HG03108 (cell line): ENCODE results near the gene RAB7B.
"Not testable (repeated sequence)": the region's sequence is repeated elsewhere in the genome, so short reads cannot be mapped to it uniquely, and the experiment has no call there.

ENCODE experiments used
- ATAC-seq: cut with Tn5 transposase; IDR thresholded peaks from one replicate; pipeline ENCODE4 v1.9.1; 2021; ENCODE audit warnings: moderate library complexity; ENCODE audit not compliant: unreplicated experiment

RAB7B gene

GRCh38 chr1:205998457-205999241 is 4.5 kb downstream of the RAB7B start:
- ATAC-seq = no peak

- ATAC-seq = not testable (repeated sequence)
These were observed 6.6 kb downstream of the RAB7B start for GRCh38 chr1:205996641-205997040.

GRCh38 chr1:205994346-205994745 is 8.8 kb downstream of the RAB7B start:
- no peak for ATAC-seq

- no peak for ATAC-seq
These were observed 10.1 kb downstream of the RAB7B start for GRCh38 chr1:205993068-205993467.

GRCh38 chr1:205992218-205992882 is 10.8 kb downstream of the RAB7B start:
- no peak for ATAC-seq

GRCh38 chr1:205991237-205991636 is 12.0 kb downstream of the RAB7B start:
- no peak for ATAC-seq

GRCh38 chr1:205990226-205990625 is 13.0 kb downstream of the RAB7B start:
- no peak for ATAC-seq

GRCh38 chr1:205989786-205990185 is 13.4 kb downstream of the RAB7B start:
- no peak for ATAC-seq

GRCh38 chr1:205988585-205988995 is 14.6 kb downstream of the RAB7B start:
- no peak for ATAC-seq

- ATAC-seq = no peak
These were observed 16.3 kb downstream of the RAB7B start for GRCh38 chr1:205986861-205987260.

GRCh38 chr1:205986292-205986691 is 16.9 kb downstream of the RAB7B start:
- ATAC-seq = no peak

GRCh38 chr1:205985330-205986005 is 17.7 kb downstream of the RAB7B start:
- no peak for ATAC-seq

GRCh38 chr1:205983925-205984725 is 19.1 kb downstream of the RAB7B start:
- no peak for ATAC-seq

- ATAC-seq = no peak
These were observed 21.9 kb downstream of the RAB7B start for GRCh38 chr1:205981257-205981656.

GRCh38 chr1:205980237-205980870 is 22.8 kb downstream of the RAB7B start:
- no peak for ATAC-seq

GRCh38 chr1:205979301-205979700 is 23.9 kb downstream of the RAB7B start:
- no peak for ATAC-seq

GRCh38 chr1:205978676-205979075 is 24.5 kb downstream of the RAB7B start:
- no peak for ATAC-seq

- ATAC-seq = no peak
These were observed 25.7 kb downstream of the RAB7B start for GRCh38 chr1:205977402-205978014.

GRCh38 chr1:205976708-205977401 is 26.3 kb downstream of the RAB7B start:
- ATAC-seq = no peak

GRCh38 chr1:205976036-205976435 is 27.2 kb downstream of the RAB7B start:
- ATAC-seq = no peak
